Tibial nerve (tissue), 4 donors: ENCODE measurements around the gene AQP12A. TPM values are rescaled to one million over a fixed set of nuclear protein-coding genes. Genes with fewer than 3 reads are reported as not detected.

Source experiments
- DNase-seq, 2 donors: peaks; one replicate each; pipeline ENCODE4 v3.0.0-alpha.2; 2019; ENCODE audit warnings: low spot score in 2 of 2
- H3K27ac ChIP-seq, 4 donors: fragments of 200-600 bp; sonication (generic) in 3 of 4; one replicate each; pipeline ENCODE4 v1.5.1; 2017 to 2019; ENCODE audit warnings: mild to moderate bottlenecking in 1 of 4
- H3K27me3 ChIP-seq, 2 donors: fragments of 200-600 bp; sonication (generic) in 1 of 2; one replicate each; pipeline versions ENCODE4 v1.5.1 to v1.6.0; 2017 to 2019
- H3K36me3 ChIP-seq, 3 donors: fragments of 200-600 bp; sonication (generic); one replicate each; pipeline ENCODE4 v1.5.1; 2018 to 2019
- H3K4me1 ChIP-seq, 4 donors: fragments of 200-600 bp; sonication (generic) in 3 of 4; one replicate each; pipeline ENCODE4 v1.5.1; 2017 to 2019
- H3K4me3 ChIP-seq, 4 donors: fragments of 200-600 bp; sonication (generic) in 3 of 4; one replicate each; pipeline ENCODE4 v1.5.1; 2017 to 2019; ENCODE audit warnings: mild to moderate bottlenecking in 1 of 4, moderate library complexity in 1 of 4
- H3K9me3 ChIP-seq, 4 donors: fragments of 200-600 bp; sonication (generic) in 3 of 4; one replicate each; pipeline ENCODE4 v1.5.1; 2017 to 2019
- EP300 ChIP-seq, 2 donors: sonication (generic); formaldehyde crosslinking; IDR thresholded peaks; one replicate each; pipeline ENCODE4 v1.6.1; 2017; ENCODE audit warnings: antibody characterized with exemption in 2 of 2, mild to moderate bottlenecking in 1 of 2
- POLR2A ChIP-seq, 2 donors: fragments of 450-650 bp; IDR thresholded peaks; one replicate each; pipeline ENCODE4 v1.6.1; 2017; ENCODE audit warnings: antibody characterized with exemption in 2 of 2, mild to moderate bottlenecking in 2 of 2, moderate library complexity in 2 of 2
- WGBS, 2 donors: methylation state at CpG; one replicate each; pipeline ENCODE4 v1.1.5; 2018; 5-methylcytosine and 5-hydroxymethylcytosine counted together
- total RNA-seq, 4 donors: library from RNA; depleted of rRNA; stranded (reverse); fragments of >200 nt; gene quantifications; one replicate each; pipeline ENCODE4 v1.1.0, GENCODE V29; 2016
- TF ChIP-seq, protein P1 (sequence below), 5 experiments: fragments of 200-600 bp in 3 of 5; fragments of 450-650 bp in 2 of 5; sonication (generic) in 3 of 5; IDR thresholded peaks; one replicate each; pipeline ENCODE4 v1.5.1; 2016 to 2019; ENCODE audit warnings: antibody characterized with exemption in 5 of 5, mild to moderate bottlenecking in 3 of 5, moderate library complexity in 2 of 5

The AQP12A gene
- total RNA-seq, 4 donors from 2014 or later, result 1.2 TPM; not detected in 3

DNA sequence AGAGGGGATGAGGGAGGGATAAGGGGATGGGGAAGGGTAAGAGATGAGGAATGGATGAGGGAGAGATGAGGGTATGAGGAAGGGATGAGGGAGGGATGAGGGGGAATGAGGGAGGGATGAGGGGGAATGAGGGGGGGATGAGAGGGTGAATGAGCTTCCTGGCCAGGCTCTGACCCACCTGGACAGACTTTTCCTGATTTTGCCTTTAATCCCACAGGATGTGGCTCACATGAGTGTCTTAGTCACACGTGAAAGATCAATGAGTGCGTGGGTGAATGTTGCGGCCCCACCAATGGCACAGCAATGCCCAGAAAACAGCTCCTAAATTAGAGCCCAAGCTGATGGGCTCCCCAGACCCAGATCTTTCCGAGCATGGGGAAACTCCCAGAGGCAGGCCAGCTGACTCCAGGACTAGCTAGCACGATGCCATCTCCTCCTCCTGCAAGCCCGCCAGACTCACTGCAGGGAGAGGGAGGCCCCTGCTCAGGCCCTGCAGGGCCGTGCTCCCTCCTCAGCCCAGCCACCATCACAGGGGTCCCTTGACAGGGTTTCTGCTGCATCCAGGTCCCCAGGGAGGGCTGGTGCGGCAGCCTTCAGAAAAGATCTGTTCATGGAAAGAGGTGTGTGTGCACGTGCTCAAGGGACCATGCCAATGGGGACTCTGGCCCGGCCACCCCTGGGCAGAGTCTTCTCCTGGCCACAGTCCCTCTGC is 41.4 kb downstream of the AQP12A start:
- no peaks in the 10 kb centered on the region for H3K9me3 ChIP-seq
- DNase-seq, result no peak
- H3K27ac ChIP-seq, result no peak overlapping the region
- TF ChIP-seq POLR2A (IDR thresholded peaks at IDR 0.05) (no peak), EP300 (IDR thresholded peaks at IDR 0.05) (no peak)
- TF ChIP-seq, protein P1, sequence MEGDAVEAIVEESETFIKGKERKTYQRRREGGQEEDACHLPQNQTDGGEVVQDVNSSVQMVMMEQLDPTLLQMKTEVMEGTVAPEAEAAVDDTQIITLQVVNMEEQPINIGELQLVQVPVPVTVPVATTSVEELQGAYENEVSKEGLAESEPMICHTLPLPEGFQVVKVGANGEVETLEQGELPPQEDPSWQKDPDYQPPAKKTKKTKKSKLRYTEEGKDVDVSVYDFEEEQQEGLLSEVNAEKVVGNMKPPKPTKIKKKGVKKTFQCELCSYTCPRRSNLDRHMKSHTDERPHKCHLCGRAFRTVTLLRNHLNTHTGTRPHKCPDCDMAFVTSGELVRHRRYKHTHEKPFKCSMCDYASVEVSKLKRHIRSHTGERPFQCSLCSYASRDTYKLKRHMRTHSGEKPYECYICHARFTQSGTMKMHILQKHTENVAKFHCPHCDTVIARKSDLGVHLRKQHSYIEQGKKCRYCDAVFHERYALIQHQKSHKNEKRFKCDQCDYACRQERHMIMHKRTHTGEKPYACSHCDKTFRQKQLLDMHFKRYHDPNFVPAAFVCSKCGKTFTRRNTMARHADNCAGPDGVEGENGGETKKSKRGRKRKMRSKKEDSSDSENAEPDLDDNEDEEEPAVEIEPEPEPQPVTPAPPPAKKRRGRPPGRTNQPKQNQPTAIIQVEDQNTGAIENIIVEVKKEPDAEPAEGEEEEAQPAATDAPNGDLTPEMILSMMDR (IDR thresholded peaks at IDR 0.05), result no peak
- H3K27me3 ChIP-seq, result peaks cover 0 to 22% of the 10 kb centered on the region in 2 donors
- peaks cover 0 to 18% (median 0%) of the 10 kb centered on the region in 3 donors for H3K36me3 ChIP-seq
- no peak overlapping the region for H3K4me3 ChIP-seq
- WGBS, 2 donors, result 74 to 75% methylated on average over 10 of the region's 10 CpGs
- H3K4me1 ChIP-seq, result no peaks in the 10 kb centered on the region

DNA sequence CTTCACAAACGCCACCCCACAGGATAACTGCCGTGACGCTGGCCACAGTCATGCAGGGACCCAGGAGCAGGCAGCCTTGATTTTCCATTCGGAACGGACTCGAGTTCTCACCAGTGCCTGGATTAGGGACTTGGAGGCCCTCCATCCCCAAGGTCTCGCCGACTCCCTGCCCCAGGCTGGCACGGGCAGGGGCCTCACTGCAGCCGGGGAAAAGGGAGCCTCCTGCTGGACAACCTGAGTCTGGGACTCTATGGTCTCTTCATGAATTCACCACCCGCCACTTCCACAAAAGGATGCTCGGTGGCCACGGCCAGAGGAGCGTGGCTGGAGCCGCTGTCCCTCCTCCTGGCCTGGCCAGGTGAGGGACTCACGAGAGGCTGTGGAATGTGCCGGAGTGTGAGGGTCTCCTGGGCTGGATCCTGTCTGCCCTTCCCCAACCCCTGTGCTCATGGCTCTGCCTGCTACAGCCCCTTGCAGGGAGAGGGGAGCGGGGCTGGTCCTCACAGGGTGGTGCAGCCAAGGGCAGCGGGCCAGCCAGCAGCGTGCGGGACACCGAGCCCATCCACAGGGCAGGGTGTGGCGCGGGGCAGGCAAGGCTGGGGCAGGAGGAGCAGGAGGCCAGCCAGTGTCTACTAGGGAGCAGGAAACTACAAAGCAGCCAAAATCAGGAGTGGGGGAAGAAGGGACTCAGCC is 42.3 kb downstream of the AQP12A start:
- Histone ChIP-seq H3K4me3 (no peak overlapping the region), H3K36me3 (peaks cover 0 to 18% (median 0%) of the 10 kb centered on the region in 3 donors), H3K4me1 (no peaks in the 10 kb centered on the region), H3K27ac (no peak overlapping the region), H3K27me3 (peaks cover 0 to 22% of the 10 kb centered on the region in 2 donors), H3K9me3 (no peaks in the 10 kb centered on the region)
- WGBS, 2 donors, result 76 to 83% methylated on average over 13 to 20 of the region's 24 CpGs
- DNase-seq, result no peak
- no peak for TF ChIP-seq EP300 (IDR thresholded peaks at IDR 0.05)
- no peak for TF ChIP-seq POLR2A (IDR thresholded peaks at IDR 0.05)
- TF ChIP-seq, protein P1 (IDR thresholded peaks at IDR 0.05), result no peak

DNA sequence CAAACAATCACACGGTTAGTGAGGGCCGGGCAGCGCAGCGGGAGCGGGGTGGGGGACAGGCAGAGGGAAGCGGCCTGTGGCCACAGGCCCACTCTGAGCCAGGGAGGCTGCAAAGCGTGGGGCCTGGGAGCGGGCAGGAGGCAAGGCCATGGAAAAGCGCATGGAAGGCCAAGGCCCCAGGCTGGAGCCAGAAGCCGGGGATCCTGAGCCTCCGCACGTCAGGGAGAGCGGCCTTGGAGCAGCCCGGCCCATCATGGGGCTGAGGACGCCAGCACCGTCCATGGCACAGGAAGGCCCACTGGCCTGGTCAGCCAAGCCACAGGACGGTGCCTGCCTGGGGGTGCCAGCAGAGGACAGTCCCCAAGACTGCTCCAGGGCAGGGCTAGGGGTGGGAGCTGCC is 43.1 kb downstream of the AQP12A start:
- H3K4me1 ChIP-seq, result no peaks in the 10 kb centered on the region
- no peak overlapping the region for H3K4me3 ChIP-seq
- H3K36me3 ChIP-seq, result peaks cover 0 to 22% (median 0%) of the 10 kb centered on the region in 3 donors
- H3K27ac ChIP-seq, result no peak overlapping the region
- TF ChIP-seq EP300 (IDR thresholded peaks at IDR 0.05) (no peak), POLR2A (IDR thresholded peaks at IDR 0.05) (no peak)
- TF ChIP-seq, protein P1 (IDR thresholded peaks at IDR 0.05), result no peak
- WGBS, 2 donors, result 92% methylated on average over 14 to 17 of the region's 17 CpGs
- H3K27me3 ChIP-seq, result peaks cover 0 to 17% of the 10 kb centered on the region in 2 donors
- no peak for DNase-seq
- no peaks in the 10 kb centered on the region for H3K9me3 ChIP-seq

DNA sequence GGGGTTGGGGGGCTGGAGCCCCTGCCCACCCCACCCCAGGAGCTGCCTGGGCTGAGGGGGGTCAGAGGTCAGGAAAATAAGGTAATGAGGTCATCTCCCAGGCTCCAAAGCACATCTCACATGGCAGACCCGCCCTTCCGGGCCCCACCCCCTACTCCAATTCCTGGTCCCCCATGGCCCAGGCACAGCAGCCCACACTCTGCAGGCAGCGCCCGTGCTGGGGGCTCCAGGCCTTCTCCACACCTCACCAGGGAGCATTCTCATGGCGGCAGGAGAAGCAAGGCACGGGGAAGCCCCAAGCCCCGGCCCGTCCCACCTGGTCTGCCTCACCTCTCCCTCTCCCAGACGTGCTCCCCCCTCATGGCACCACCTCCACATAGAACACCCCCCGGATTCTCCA is 43.8 kb downstream of the AQP12A start:
- Histone ChIP-seq H3K4me1 (no peaks in the 10 kb centered on the region), H3K27me3 (peaks cover 0 to 11% of the 10 kb centered on the region in 2 donors), H3K9me3 (no peaks in the 10 kb centered on the region), H3K36me3 (peaks cover 0 to 29% (median 0%) of the 10 kb centered on the region in 3 donors), H3K4me3 (no peak overlapping the region), H3K27ac (no peak overlapping the region)
- 84% methylated on average over 7 to 8 of the region's 10 CpGs for WGBS, 2 donors
- TF ChIP-seq POLR2A (IDR thresholded peaks at IDR 0.05) (no peak), EP300 (IDR thresholded peaks at IDR 0.05) (no peak)
- TF ChIP-seq, protein P1 (IDR thresholded peaks at IDR 0.05), result no peak
- no peak for DNase-seq
